Measurements from ENCODE around the gene MCM9.

MCM9 gene

GRCh38 chr6:118876198-118876597, 58.8 kb downstream of the MCM9 start:
- no peak for DNase-seq (ENCODE audit: low spot score)
- H3K27ac ChIP-seq: no peak overlapping the region
- TF ChIP-seq, protein P1, sequence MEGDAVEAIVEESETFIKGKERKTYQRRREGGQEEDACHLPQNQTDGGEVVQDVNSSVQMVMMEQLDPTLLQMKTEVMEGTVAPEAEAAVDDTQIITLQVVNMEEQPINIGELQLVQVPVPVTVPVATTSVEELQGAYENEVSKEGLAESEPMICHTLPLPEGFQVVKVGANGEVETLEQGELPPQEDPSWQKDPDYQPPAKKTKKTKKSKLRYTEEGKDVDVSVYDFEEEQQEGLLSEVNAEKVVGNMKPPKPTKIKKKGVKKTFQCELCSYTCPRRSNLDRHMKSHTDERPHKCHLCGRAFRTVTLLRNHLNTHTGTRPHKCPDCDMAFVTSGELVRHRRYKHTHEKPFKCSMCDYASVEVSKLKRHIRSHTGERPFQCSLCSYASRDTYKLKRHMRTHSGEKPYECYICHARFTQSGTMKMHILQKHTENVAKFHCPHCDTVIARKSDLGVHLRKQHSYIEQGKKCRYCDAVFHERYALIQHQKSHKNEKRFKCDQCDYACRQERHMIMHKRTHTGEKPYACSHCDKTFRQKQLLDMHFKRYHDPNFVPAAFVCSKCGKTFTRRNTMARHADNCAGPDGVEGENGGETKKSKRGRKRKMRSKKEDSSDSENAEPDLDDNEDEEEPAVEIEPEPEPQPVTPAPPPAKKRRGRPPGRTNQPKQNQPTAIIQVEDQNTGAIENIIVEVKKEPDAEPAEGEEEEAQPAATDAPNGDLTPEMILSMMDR (conservative IDR thresholded peaks at IDR 0.05; ENCODE audit: low read depth): no peak
- POLR2A ChIA-PET (ENCODE audit: low non-redundant PET): no interaction called here
- CTCF ChIA-PET: no interaction called here

DNA sequence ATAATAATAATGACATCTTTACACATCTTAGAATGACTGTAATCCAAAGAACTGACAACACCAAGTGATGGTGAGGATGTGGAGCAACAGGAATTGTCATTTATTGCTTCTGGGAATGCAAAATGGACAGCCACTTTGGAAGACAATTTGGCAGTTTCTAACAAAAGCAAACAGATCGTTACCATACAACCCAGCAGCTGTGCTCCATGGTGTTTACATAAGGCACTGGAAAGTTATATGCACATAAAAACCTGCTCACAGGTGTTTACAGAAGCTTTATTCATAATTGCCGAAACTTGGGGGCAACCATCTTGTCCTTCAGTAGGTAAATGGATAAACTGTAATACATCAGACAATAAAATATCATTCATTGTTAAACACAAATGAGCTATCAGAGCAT, 59.3 kb downstream of the MCM9 start:
- POLR2A ChIA-PET (ENCODE audit: low non-redundant PET): no interaction called here
- CTCF ChIA-PET: no interaction called here
- H3K27ac ChIP-seq: no peak overlapping the region
- TF ChIP-seq, protein P1 (conservative IDR thresholded peaks at IDR 0.05; ENCODE audit: low read depth): no peak
- DNase-seq (ENCODE audit: low spot score): no peak

- CTCF ChIA-PET: no interaction called here
- TF ChIP-seq, protein P1 (conservative IDR thresholded peaks at IDR 0.05; ENCODE audit: low read depth): no peak
- POLR2A ChIA-PET (ENCODE audit: low non-redundant PET): no interaction called here
- no peak for DNase-seq (ENCODE audit: low spot score)
- no peak overlapping the region for H3K27ac ChIP-seq
These were observed 61.7 kb downstream of the MCM9 start for GRCh38 chr6:118873239-118873638.

DNA sequence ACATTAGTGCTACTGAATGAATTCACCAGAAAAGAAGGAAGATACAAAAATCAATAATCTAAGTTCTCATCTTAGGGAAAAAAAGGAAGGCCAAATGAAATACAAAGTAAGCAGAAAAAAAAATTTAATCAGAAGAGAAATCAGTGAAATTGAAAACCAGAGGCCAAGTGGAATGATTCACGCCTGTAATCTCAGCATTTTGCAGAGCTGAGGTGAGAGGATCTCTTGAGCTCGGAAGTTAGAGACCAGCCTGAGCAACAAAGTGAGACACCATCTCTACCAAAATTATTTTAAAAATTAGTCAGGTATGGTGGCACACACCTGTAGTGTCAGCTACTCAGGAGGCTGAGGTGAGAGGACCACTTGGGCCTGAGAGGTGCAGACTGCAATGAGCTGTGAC, 62.2 kb downstream of the MCM9 start:
- DNase-seq (ENCODE audit: low spot score): no peak
- ChIA-PET CTCF (no interaction called here), POLR2A (ENCODE audit: low non-redundant PET) (no interaction called here)
- TF ChIP-seq, protein P1 (conservative IDR thresholded peaks at IDR 0.05; ENCODE audit: low read depth): no peak
- no peak overlapping the region for H3K27ac ChIP-seq

DNA sequence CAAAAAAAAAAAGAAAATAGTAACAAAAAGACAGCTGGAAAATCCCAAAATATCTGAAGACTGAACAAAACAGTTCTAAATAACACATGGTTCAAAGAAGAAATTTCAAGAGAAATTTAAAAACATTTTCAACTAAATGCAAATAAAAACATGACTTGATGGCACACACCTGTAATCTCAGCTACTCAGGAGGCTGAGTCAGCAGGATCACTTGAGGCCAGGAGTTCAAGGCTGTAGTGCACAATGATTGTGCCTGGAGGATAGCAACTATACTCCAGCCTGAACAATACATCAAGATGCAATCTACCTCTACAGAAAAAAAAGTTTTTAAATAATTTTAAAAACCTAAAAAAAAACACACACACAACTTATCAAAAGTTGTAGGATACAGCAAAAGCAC, 62.6 kb downstream of the MCM9 start:
- TF ChIP-seq, protein P1 (conservative IDR thresholded peaks at IDR 0.05; ENCODE audit: low read depth): no peak

GRCh38 chr6:118871331-118871730, 63.6 kb downstream of the MCM9 start:
- H3K27ac ChIP-seq: no peak overlapping the region
- POLR2A ChIA-PET (ENCODE audit: low non-redundant PET): no interaction called here
- DNase-seq (ENCODE audit: low spot score): no peak
- TF ChIP-seq, protein P1 (conservative IDR thresholded peaks at IDR 0.05; ENCODE audit: low read depth): no peak
- CTCF ChIA-PET: no interaction called here

More for the DNA sequence above, 62.6 kb downstream of the MCM9 start:
- ChIA-PET POLR2A (ENCODE audit: low non-redundant PET) (no interaction called here), CTCF (no interaction called here)
- H3K27ac ChIP-seq: no peak overlapping the region
- DNase-seq (ENCODE audit: low spot score): no peak
